Sigmoid colon (tissue), 4 donors: Measurements from ENCODE around the gene DGLUCY.

Experiments used
- POLR2A ChIP-seq, 2 donors: fragments of 450-650 bp; IDR thresholded peaks; one replicate each; pipeline ENCODE4 v1.6.1; 2016; ENCODE audit warnings: antibody characterized with exemption in 2 of 2, mild to moderate bottlenecking in 2 of 2, moderate library complexity in 2 of 2
- POLR2AphosphoS5 ChIP-seq, 4 donors: sonication (generic); formaldehyde crosslinking; IDR thresholded peaks; one replicate each; pipeline ENCODE4 v1.6.1; 2017; ENCODE audit warnings: antibody characterized with exemption in 4 of 4
- TF ChIP-seq, protein P1 (sequence below), 4 experiments: fragments of 450-650 bp in 3 of 4; fragments of 200-600 bp in 1 of 4; IDR thresholded peaks; one replicate each; pipeline ENCODE4 v1.5.1; 2016 to 2019; ENCODE audit warnings: antibody characterized with exemption in 4 of 4, mild to moderate bottlenecking in 3 of 4, moderate library complexity in 2 of 4

DNA sequence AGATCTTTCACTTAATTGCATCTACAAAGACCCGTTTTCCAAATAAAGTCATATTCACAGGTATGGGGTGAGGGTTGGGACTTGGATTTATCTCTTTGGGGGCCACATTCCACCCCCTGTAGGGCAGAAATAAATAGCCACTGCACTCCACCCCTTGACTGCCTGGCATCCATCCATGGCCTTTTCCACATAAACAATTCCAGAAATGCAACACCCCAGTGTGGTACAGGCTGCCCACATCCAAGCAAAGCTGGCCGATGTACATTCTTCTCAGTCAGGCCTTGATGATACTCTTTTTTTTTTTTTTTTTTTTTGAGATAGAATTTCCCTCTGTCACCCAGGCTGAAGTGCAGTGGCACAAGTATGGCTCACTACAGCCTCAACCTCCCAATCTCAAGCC is 12.9 kb downstream of the DGLUCY start:
- TF ChIP-seq POLR2A (IDR thresholded peaks at IDR 0.05) (no peak), POLR2AphosphoS5 (IDR thresholded peaks at IDR 0.05) (no peak)
- TF ChIP-seq, protein P1, sequence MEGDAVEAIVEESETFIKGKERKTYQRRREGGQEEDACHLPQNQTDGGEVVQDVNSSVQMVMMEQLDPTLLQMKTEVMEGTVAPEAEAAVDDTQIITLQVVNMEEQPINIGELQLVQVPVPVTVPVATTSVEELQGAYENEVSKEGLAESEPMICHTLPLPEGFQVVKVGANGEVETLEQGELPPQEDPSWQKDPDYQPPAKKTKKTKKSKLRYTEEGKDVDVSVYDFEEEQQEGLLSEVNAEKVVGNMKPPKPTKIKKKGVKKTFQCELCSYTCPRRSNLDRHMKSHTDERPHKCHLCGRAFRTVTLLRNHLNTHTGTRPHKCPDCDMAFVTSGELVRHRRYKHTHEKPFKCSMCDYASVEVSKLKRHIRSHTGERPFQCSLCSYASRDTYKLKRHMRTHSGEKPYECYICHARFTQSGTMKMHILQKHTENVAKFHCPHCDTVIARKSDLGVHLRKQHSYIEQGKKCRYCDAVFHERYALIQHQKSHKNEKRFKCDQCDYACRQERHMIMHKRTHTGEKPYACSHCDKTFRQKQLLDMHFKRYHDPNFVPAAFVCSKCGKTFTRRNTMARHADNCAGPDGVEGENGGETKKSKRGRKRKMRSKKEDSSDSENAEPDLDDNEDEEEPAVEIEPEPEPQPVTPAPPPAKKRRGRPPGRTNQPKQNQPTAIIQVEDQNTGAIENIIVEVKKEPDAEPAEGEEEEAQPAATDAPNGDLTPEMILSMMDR (IDR thresholded peaks at IDR 0.05) = no peak
